GM21447 (cell line): ENCODE data around the gene HHLA2.

Experiments
- ATAC-seq: cut with Tn5 transposase; IDR thresholded peaks from one replicate; pipeline ENCODE4 v1.9.1; 2021; ENCODE audit not compliant: unreplicated experiment

HHLA2 gene

DNA sequence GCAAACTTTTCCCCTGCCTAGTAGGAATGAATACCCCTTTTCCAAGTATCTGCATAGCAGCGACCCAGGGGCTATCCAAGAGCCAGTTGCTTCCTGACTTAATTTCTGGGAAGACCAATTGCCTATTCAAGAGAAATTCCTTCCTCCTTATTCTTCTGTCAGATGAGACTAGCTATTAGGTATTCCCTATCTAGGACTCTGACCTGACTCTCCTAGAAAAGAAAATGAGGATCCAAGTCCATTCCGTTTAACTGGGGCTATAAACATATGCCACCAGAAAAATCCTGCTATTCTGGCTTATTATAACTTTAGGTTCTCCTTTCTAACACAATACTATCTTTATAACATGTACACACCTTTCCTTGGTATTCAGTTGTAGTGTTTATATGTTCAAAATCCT, 1.7 kb downstream of the HHLA2 start:
- ATAC-seq, result no peak

DNA sequence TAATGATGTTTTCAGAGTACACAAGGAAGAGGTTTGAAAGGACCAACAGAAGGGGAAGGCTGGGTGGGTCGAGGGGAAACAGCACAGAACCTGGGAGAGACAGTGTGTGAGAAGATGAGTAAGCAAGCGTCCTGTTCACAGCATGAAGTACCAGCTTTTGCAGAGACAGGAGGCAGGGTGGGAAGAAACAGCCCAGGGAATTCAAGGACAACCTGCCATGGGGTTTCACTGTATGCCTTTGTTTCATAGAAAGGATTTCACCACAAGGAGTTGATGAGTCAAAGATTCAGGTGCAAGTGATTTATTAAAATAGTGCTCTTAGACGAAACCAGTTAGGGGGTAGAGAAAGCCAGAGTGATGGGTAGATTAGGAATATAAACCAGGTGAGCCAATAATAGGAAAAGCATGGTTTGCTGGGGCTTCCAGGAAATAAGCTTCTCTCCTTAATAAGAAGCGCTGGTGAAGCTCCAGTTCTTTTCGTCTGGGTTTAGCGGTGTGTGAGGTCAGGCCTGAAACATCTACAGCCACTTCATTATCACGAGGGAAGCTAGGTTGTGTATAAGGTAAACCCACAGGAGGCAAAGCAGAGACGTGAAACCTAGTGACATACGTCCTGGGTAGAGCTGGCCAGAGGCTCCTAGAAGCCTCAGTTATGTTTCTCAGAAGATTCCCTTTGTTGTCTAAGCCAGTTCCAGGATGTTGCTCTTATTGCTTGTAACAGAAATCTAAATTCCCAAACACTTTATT, 3.9 kb downstream of the HHLA2 start:
- no peak for ATAC-seq

DNA sequence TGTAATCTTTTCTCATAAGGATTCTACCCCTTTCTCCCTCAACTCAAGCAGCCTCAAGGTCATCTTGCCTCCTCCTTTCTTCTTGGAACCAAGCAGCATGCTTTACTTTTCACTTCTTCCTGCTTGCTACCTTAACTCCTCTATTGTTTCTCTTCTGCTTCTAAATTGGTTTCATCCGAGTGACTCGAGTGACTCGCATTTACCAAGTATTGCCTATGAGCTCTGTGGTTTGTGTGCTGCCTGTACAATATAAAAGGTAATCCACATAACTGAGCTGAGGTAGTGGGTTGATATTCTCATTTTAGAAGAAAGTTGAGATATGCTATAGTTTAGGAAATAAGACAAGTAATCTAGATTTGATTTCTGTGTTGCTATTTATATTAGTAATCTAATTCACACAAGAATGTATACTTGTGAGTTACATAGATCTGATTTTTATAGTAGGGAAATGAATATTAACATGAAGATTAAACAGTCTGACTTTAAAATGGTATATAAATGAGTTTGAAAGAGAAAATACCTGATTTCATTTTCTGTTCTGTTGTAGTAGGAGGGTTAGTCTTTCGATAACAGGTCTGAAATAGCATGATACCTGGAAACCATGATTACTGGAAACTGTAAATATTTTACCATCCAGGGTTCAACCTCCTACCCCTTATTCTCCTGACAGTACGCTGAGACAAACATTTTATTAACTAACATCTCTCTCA, 5.5 kb downstream of the HHLA2 start:
- ATAC-seq, result no peak

DNA sequence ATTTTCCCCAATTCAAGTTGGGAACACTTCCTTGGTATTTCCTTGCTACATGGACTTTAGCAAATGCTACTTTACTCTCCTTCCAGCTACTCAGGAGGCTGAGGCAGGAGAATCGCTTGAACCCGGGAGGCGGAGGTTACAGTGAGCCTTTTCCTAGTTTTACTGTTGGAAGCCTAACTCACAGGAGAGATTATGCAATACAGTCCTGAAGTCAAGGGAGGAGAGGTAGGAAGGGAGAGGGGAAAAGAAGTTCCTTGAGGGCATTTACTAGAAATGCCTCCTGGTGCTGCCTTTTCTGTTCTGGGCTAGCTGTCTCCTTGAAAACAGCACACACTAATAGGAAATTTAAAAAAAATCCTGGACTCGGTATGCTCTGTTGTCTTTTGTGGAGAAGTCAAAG, 6.2 kb downstream of the HHLA2 start:
- no peak for ATAC-seq

DNA sequence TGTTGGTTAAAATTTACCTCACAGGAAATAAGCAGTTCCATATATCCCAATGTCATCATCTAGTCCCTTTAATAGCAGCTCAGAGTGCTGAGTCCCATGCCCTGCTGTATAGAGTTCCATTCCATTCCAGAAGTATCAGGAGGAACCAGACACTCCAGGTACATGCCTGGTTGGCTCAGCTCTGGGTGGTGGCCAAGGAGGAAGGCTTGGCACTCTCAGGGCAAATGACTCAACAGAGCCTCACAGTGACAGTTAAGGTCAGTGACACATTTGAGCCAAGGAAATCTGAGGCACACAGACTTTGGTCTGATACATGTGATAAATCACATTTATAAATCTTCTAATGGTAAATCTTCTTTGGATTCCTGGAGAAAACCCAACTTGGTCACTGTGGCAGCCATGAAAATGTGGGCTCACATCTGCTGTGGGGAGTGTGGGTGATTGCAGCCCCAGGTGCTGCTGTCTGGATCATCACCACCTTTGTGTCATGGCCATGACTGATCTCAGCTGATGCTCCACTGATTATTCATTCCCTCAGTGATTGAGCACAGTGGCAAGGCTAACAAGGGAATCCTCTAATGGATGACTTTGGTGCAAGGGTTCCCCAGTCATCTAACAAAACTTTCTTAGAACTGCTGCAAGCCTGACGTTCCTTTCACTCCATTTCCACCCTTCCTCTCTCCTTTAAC, 9.3 kb downstream of the HHLA2 start:
- no peak for ATAC-seq

DNA sequence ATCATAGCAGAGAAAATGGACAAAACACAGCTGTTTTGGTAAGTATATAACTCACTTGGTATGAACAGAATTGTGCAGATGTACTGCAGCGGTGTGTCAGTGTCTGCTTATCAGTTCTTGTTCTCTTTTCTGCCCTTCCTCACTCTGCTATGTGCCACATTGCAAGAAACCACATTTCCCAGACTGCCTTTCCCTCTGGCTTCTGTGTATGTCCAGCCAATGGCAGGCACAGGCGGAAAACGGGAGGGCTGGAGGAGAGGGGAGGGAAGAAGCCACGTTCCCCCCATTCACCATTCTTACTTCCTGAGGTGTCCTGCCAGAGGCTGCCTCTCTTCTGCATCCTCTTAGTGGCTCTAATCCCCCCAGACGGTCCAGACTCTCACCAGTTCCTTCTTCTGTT, 15.4 kb downstream of the HHLA2 start:
- no peak for ATAC-seq

DNA sequence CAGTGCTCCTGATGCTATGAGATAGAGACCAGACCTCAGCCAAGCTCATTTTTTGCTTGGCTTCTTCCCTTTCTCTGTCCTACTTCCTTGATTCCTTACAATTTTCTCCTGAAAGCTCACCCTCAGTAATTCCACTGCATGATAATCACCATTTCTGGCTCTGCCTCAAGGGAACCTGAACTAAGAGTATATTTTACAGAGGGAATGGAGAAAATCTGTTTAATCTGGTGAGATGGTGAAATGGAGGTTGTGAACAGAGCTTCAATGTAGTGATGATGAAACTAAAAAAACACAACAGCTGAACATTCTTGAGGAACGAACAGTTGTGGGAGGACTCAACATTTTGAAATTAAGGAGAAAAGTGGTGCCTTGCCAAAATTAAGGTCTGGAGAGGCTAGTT, 16.3 kb downstream of the HHLA2 start:
- no peak for ATAC-seq

DNA sequence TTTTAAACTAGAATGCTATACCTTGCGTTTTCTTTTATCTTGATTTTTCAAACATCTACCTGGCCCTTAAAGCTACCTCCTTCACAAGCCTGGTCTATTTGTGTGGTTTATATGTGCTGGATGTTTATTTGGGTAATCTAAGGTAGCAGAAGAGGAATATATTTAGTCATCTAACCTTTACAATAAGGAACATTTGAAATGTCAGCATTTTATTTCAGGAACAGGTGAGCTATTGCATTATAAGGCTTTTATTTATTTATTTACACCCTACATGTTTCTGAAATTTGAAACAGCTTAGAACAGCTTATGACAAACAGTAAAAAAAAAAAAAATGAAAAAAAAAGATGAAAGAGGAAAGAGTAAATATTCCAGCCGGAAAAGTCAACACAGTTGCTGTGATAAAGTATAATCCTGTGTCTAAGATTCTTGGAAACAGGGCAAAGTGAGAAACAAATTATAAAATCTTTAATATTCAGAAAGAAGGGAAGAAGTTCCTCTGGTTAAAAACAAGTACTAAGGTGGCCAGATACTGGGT, 19.5 kb downstream of the HHLA2 start:
- no peak for ATAC-seq

DNA sequence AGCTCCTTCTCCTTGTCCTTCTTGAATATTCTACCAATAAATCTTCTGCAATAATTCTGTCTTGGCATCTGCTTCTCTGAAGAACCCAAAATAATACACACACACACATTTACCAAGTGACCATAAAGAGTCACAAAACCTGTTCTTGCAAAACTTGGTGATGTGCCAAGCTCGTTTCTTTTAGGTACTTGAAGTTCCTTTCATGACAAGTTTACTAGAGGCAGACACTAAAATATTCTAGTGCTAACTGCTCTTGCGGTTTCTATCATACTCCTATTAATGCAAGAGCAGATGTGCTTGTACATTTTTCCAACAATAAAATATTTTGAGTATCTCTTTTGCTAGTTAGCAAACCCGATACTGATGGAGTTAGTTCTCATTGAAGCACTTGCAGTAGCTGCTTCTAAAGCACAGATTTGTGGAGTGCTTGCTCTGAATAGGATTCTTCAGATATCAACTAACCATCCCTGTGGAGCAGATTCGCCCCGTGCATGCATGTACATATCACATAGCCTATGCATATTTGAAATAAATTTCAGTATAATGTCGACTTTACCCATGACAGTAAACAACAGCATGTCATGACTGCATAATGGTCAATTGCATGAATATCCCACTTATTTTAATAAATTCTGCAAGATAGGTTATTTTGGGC, 23.2 kb downstream of the HHLA2 start:
- ATAC-seq, result no peak

DNA sequence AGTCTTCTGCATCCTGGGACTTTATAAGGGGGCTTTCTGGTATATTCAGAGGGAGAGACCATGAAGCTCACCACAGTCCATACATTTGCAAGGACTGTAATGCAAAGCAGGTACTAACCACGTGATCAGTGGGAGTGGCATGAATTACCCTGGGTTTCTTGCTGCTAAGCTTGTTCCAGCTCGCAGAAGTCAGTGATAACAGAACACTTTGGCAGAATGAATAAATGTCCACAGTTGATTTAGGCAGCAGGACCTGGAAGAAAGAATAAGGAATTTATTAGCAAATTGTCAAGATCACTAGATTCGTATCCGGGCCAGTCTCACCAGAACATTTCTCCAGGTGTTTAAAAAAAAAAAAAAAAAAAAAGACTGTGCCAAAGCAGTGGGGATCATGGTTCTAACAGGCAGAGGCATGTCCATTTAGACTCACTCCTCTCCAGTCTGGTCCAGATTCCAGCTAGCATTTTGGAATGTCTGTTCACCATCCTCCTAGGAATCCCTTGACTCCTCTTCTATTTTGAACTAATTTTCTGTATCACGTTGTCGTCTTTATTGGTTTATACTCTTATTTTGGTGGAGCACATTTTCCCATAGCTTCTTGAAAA, 24.5 kb downstream of the HHLA2 start:
- no peak for ATAC-seq

DNA sequence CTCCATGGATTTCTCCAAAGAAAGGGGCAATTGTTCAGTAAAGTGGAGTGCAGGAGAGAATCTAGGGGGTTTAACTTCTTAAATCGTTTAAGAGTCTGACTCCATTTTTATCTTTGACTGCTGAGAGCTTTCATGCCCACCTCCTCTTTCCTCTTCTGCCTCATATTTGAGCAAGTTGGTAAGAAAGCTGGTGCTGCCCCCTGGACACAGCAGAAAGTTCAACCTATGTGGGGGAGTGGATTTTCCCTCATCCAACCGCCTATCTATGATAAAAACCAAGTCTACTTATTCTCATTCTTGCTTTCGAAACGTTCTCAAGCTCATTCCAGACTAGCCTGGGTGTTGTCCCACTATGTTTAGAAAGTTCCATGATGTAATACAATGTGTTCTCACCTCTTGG, 26.0 kb downstream of the HHLA2 start:
- ATAC-seq, result no peak

DNA sequence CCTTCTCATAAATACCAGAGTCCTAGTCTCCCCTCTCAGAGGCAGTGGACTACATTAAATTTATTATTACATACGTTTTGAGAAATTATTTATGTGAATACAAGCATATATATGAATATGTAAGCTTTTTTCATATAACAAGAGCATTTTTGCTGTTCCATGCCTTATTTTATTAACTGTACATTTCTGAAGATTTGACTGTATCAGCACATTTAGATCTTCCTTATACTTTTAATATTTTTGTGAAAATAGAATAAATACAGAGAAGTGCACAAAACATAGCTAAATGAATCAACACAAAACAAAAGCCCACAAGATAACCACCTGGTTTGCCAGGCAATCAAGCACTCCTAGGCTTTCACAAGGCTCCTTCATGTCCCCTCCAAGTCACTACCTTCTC, 27.8 kb downstream of the HHLA2 start:
- ATAC-seq, result no peak

DNA sequence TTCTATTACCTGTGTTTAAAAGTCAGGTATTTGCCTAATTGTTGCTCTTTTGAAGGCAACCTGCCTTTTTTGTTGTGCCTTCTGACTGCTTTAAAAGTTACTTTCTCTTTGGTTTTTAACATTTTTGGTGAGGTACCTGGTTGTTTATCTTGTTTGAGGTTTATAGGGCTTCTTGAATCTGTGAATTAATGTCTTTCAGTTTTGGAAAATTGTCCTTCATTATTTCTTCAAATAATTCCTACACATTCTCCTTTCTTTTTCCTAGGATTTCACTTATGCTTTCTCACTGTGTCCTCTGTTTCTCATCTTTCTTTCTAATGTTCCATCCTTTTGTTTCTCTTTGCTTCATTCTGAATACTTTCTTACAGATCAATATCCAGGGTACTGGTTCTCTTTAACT, 30.8 kb downstream of the HHLA2 start:
- ATAC-seq, result no peak

DNA sequence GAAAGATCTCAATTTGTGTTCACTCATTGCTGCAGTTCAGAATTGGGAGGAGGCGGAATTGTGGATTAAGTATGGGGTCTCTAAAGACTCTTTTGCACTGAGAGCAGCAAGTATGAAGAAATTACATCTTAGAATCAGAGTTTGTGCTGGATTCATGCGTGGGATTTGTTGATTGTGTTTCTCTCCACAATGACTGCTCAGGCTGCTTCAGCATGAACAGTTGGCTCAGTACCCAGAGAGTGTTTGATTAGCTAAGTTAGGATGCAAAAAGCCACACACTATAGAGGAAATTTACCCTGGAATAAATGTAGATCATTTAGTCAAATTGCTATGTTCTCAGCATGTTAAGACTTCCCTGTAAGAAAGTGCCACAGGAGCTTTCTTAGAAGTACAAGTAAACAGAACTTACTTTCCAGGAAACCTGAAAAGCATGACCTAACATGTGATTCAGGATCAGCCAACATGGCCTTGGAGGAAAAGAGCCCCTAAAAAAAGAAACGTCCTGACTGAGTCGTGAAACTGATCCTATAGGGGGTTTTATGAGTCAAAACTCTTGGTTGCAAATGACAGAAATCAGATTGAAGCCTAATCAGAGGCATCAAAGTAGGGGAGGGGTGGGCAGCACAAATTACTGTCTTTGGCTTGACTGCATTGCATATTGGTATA, 32.6 kb downstream of the HHLA2 start:
- no peak for ATAC-seq

DNA sequence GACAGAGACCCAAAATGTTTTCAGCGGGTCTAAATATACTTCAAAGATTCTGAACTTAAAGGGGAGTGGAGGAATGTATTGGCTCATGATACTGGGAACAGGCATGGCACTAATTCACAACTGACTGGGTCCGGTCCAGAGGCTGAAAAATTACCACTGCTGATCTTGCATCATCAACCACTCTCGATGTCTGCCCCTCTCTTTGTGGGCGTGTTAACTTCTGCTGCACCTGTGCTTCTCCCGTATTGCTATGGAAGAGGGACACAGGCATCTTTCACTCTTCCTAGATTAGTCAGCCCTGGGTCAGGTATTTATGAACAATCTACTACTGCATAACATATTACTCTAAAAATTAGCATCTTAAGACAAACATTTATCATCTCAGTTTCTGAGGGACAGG, 33.2 kb downstream of the HHLA2 start:
- no peak for ATAC-seq

DNA sequence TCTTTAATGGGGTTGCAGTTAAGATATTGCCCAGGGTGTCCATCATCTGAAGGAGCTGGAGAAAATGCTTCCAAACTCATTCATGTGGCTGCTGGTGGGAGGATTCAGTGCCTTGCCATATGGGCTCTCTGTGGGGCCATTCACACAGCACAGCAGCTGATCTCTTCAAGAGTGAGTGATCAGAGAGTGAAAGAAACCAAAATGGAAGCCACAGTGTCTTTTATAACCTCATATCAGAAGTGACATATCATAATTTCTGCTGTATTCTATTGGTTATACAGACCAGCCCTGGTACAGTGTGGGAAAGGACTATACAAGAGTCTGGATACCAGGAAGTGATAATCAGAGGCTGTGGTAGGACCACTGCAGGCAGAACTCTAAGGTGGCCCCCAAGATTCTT, 33.6 kb downstream of the HHLA2 start:
- no peak for ATAC-seq

DNA sequence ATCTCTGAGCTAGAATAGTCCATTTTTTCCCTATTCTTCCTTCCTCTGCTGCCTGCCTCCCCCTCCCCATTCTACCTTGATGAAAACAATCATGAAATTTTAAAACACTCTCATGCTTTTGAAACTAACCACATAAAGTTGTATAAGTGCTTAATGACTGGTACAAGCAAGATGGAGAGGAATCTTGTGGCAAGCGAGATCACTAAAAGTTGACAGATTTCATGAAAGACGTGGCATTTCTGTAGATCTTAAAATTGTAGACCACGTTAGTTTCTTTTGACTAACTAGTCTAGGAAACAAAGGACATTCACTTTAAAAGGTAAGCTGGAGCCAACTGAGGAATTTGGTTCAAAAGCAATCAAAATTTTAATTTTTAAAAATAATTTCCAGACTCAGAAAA, 35.4 kb downstream of the HHLA2 start:
- ATAC-seq, result no peak

DNA sequence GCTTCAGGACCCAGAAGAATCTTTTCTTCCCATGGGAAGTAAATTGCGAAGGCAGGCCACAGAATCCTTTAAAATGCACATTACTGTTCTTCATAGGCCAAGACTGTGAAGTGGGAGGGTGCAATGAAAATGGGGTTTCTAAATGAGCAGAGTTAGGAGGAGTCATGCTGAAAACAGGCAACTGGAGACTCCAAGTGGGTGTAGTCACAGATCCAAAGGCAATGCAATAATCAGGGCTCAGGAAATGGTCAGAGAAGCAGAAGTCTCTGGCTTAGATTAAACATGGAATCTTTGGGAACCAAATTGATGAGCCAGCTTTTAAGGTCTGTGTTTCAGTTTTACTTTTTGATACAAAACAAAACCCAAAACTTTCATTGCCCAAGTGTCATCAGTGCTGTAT, 37.6 kb downstream of the HHLA2 start:
- ATAC-seq, result no peak

DNA sequence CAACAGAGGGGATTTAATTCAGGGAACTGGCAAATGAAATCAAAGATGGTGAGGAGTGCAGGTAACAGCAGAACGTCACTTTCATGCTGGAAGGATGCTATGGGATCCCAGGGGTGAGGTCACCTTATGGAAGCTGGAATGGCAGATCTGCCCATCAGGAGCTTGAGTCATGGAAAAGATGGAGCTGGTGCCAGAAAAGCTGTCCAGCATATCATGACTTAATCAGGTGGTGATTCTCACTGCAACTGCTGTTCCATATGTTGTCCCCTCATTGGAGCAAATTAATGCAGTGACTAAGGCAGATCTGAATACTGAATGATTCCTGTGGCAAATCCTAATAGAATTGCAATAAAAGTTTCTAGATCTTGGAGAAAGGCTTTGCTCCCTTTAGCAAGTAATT, 38.4 kb downstream of the HHLA2 start:
- no peak for ATAC-seq

DNA sequence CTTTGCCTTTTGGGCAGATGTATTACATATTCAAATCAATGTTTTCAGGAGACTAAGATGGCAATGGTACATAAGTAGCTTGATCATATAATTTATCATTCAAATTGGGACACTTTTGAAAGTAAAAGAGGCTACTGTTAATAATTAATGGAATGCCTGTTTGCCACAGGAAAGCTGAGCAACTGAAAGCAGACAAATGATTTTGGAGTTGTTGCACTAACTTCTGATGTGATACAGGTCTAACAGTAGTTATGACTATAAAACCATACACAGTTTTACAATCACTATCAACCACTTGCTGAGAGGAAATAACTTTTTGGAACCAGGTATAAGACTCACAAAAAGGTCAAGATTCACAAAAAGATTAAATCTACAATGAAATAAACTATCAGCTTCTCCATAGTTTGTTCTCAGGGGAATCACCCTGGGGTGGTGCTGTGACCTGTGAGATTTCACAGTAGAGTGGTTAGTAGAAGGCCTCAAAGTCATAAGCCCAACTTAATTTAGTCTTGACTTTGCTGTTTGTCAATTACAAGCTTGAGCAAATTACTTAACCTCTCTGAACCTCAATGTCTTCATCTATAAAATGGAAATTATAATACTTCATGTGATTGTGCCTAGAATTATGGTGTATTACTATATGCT, 42.7 kb downstream of the HHLA2 start:
- ATAC-seq, result peak; percentile 49
